ENCODE data around the gene MSLN. TPM values are rescaled to one million over a fixed set of nuclear protein-coding genes. Genes with fewer than 3 reads are reported as not detected.

Gene MSLN
- polyA plus RNA-seq, 2 of the 4 experiments (the other 2 are of a cell fraction): 2.4 to 3.6 TPM

DNA sequence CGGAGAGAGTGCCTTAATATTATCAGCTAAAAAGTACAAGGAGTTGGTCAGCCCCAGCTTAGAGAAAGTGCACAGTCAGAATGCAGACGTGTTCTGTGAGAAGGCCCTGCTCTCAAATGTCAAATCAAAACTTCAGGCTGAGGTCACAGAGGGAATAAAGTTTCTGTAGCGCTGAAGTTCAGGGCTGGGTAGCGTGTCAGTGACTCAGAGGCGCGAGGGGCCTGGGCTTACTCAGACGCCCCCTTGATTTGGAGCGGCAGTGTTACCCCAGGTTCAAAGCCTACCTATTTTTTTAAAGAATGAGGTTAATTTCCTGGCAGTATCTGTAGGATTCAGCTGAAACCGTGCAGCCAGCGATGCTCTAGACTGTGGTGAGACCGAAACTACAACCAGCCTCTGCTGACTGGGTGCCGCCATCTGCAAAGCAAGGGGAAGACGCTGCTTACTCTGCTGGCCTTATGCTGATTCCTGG, 24.5 kb upstream of the MSLN start:
- CTCF ChIA-PET: interaction anchor here (0.7 to 28.0 kb wide), 6 partner anchors 9 to 370 kb away, joined by 3 to 656 read pairs (median 12); partner anchors contain the start of genes ANTKMT, CCDC78, FBXL16 and HAGHL
- TF ChIP-seq HOXA7 (CRISPR knock-in tag; IDR thresholded peaks at IDR 0.05) (no peak), EHF (CRISPR knock-in tag; IDR thresholded peaks at IDR 0.05) (no peak), HEYL (CRISPR knock-in tag; IDR thresholded peaks at IDR 0.05) (no peak), ZFP36 (IDR thresholded peaks at IDR 0.05; ENCODE audit: borderline replicate concordance, partially characterized antibody) (no peak), SREBF2 (IDR thresholded peaks at IDR 0.05) (no peak), RCOR1 (IDR thresholded peaks at IDR 0.05; ENCODE audit: low read depth, low read length) (no peak)
- TF ChIP-seq, protein P1, sequence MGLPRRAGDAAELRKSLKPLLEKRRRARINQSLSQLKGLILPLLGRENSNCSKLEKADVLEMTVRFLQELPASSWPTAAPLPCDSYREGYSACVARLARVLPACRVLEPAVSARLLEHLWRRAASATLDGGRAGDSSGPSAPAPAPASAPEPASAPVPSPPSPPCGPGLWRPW (IDR thresholded peaks at IDR 0.05): no peak
- TF ChIP-seq, protein P2, sequence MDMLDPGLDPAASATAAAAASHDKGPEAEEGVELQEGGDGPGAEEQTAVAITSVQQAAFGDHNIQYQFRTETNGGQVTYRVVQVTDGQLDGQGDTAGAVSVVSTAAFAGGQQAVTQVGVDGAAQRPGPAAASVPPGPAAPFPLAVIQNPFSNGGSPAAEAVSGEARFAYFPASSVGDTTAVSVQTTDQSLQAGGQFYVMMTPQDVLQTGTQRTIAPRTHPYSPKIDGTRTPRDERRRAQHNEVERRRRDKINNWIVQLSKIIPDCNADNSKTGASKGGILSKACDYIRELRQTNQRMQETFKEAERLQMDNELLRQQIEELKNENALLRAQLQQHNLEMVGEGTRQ (IDR thresholded peaks at IDR 0.05): no peak
- TF ChIP-seq, protein P3, sequence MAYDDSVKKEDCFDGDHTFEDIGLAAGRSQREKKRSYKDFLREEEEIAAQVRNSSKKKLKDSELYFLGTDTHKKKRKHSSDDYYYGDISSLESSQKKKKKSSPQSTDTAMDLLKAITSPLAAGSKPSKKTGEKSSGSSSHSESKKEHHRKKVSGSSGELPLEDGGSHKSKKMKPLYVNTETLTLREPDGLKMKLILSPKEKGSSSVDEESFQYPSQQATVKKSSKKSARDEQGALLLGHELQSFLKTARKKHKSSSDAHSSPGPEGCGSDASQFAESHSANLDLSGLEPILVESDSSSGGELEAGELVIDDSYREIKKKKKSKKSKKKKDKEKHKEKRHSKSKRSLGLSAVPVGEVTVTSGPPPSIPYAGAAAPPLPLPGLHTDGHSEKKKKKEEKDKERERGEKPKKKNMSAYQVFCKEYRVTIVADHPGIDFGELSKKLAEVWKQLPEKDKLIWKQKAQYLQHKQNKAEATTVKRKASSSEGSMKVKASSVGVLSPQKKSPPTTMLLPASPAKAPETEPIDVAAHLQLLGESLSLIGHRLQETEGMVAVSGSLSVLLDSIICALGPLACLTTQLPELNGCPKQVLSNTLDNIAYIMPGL (CRISPR knock-in tag; IDR thresholded peaks at IDR 0.05; ENCODE audit: borderline replicate concordance): no peak
- TF ChIP-seq, protein P4, sequence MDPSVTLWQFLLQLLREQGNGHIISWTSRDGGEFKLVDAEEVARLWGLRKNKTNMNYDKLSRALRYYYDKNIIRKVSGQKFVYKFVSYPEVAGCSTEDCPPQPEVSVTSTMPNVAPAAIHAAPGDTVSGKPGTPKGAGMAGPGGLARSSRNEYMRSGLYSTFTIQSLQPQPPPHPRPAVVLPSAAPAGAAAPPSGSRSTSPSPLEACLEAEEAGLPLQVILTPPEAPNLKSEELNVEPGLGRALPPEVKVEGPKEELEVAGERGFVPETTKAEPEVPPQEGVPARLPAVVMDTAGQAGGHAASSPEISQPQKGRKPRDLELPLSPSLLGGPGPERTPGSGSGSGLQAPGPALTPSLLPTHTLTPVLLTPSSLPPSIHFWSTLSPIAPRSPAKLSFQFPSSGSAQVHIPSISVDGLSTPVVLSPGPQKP (IDR thresholded peaks at IDR 0.05; ENCODE audit: low read depth, low read length): no peak
- no peak overlapping the region for H3K27ac ChIP-seq
- DNase-seq (ENCODE audit: low read depth in 1 of 2, low spot score in 1 of 2) (no peak), FAIRE-seq (no peak), ATAC-seq (no peak)
- no peak overlapping the region for H3K4me3 ChIP-seq
- no peak overlapping the region for H3K4me2 ChIP-seq
- POLR2A ChIA-PET: interaction anchor here (1.0 to 2.2 kb wide), 2 partner anchors 15 to 21 kb away, joined by 3 to 6 read pairs; partner anchors contain the start of genes ANTKMT and METRN
- 94% methylated on average over 13 of the region's 13 CpGs for WGBS (ENCODE audit: missing lambda C conversion rate)
- H3K4me1 ChIP-seq: peaks cover 6% of the 10 kb centered on the region; the same call in 2 of the 3 replicates
- no peaks in the 10 kb centered on the region for H3K9me3 ChIP-seq

DNA sequence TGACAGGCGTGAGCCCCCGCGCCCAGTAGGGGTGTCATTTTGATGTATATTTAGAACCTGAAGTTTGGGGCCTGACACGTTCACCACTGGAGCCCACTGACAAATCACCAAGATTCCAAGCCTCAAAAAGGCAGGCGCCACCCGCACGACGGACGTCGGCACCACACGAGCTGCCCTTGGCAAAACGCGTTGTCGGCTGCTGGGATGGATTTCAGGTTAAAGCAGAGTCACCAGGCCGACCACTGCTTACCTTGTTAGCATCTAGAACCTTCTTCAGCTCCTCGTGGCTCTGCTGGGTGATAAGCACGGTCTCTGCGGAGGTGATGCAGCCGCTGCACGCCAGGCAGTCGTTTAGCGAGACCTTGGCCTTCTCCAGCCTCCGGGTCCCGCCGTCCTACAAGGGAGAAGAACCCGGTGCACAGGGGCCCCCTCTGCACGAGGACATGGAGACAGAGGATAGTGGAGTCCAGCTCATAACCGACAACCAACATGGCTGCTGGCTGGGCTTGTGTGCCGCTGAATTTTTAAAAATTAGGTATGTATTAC, 23.5 kb upstream of the MSLN start:
- POLR2A ChIA-PET: no interaction called here

More for the DNA sequence above, 23.5 kb upstream of the MSLN start:
- FAIRE-seq: no peak
- ATAC-seq: no peak
- Histone ChIP-seq H3K4me3 (no peak overlapping the region), H3K4me2 (no peak overlapping the region), H3K4me1 (peaks cover 6% of the 10 kb centered on the region; the same call in 2 of the 3 replicates), H3K9me3 (no peaks in the 10 kb centered on the region), H3K27ac (no peak overlapping the region; a peak in 1 of 6 replicates)
- CTCF ChIA-PET: interaction anchor here (0.6 to 28.0 kb wide), 5 partner anchors 8 to 369 kb away, joined by 3 to 656 read pairs (median 19); partner anchors contain the start of genes ANTKMT, CCDC78, FBXL16 and HAGHL
- DNase-seq (ENCODE audit: low read depth in 1 of 2, low spot score in 1 of 2): no peak
- no peak for TF ChIP-seq HOXA7 (CRISPR knock-in tag; IDR thresholded peaks at IDR 0.05)
- no peak for TF ChIP-seq RCOR1 (IDR thresholded peaks at IDR 0.05; ENCODE audit: low read depth, low read length)
- TF ChIP-seq CHD2 (IDR thresholded peaks at IDR 0.05; ENCODE audit: low read length, partially characterized antibody): no peak
- TF ChIP-seq MAZ (IDR thresholded peaks at IDR 0.05; ENCODE audit: borderline replicate concordance, low read depth, low read length): no peak
- TF ChIP-seq JUNB (IDR thresholded peaks at IDR 0.05): no peak
- no peak for TF ChIP-seq HOXB5 (CRISPR knock-in tag; IDR thresholded peaks at IDR 0.05)
- no peak for TF ChIP-seq EHF (CRISPR knock-in tag; IDR thresholded peaks at IDR 0.05)
- no peak for TF ChIP-seq RAD21 (conservative IDR thresholded peaks at IDR 0.05 in 1 of 2, IDR thresholded peaks at IDR 0.05 in 1 of 2)
- TF ChIP-seq NPAS2 (CRISPR knock-in tag; IDR thresholded peaks at IDR 0.05; ENCODE audit: borderline replicate concordance): no peak
- no peak for TF ChIP-seq TFCP2L1 (CRISPR knock-in tag; IDR thresholded peaks at IDR 0.05)
- TF ChIP-seq POLR2A (IDR thresholded peaks at IDR 0.05; ENCODE audit: low read length): no peak
- no peak for TF ChIP-seq CBX2 (IDR thresholded peaks at IDR 0.05; ENCODE audit: borderline replicate concordance, low read depth)
- no peak for TF ChIP-seq CHD4 (IDR thresholded peaks at IDR 0.05; ENCODE audit: borderline replicate concordance)
- TF ChIP-seq, protein P5, sequence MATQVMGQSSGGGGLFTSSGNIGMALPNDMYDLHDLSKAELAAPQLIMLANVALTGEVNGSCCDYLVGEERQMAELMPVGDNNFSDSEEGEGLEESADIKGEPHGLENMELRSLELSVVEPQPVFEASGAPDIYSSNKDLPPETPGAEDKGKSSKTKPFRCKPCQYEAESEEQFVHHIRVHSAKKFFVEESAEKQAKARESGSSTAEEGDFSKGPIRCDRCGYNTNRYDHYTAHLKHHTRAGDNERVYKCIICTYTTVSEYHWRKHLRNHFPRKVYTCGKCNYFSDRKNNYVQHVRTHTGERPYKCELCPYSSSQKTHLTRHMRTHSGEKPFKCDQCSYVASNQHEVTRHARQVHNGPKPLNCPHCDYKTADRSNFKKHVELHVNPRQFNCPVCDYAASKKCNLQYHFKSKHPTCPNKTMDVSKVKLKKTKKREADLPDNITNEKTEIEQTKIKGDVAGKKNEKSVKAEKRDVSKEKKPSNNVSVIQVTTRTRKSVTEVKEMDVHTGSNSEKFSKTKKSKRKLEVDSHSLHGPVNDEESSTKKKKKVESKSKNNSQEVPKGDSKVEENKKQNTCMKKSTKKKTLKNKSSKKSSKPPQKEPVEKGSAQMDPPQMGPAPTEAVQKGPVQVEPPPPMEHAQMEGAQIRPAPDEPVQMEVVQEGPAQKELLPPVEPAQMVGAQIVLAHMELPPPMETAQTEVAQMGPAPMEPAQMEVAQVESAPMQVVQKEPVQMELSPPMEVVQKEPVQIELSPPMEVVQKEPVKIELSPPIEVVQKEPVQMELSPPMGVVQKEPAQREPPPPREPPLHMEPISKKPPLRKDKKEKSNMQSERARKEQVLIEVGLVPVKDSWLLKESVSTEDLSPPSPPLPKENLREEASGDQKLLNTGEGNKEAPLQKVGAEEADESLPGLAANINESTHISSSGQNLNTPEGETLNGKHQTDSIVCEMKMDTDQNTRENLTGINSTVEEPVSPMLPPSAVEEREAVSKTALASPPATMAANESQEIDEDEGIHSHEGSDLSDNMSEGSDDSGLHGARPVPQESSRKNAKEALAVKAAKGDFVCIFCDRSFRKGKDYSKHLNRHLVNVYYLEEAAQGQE (IDR thresholded peaks at IDR 0.05): no peak
- TF ChIP-seq, protein P4 (IDR thresholded peaks at IDR 0.05; ENCODE audit: low read depth, low read length): no peak
- TF ChIP-seq, protein P6, sequence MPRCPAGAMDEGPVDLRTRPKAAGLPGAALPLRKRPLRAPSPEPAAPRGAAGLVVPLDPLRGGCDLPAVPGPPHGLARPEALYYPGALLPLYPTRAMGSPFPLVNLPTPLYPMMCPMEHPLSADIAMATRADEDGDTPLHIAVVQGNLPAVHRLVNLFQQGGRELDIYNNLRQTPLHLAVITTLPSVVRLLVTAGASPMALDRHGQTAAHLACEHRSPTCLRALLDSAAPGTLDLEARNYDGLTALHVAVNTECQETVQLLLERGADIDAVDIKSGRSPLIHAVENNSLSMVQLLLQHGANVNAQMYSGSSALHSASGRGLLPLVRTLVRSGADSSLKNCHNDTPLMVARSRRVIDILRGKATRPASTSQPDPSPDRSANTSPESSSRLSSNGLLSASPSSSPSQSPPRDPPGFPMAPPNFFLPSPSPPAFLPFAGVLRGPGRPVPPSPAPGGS (IDR thresholded peaks at IDR 0.05): no peak
- TF ChIP-seq, protein P1 (IDR thresholded peaks at IDR 0.05): no peak
- WGBS (ENCODE audit: missing lambda C conversion rate): 92% methylated on average over 26 of the region's 29 CpGs
